LHCN-M2 (cell line): Measurements from ENCODE around the gene CDK6. TPM values are rescaled to one million over a fixed set of nuclear protein-coding genes. Genes with fewer than 3 reads are reported as not detected.

ENCODE experiments used
- DNase-seq: peaks from one replicate; pipeline ENCODE4 v3.0.0-alpha.2; 2012; ENCODE audit warnings: low read depth
- total RNA-seq: library from RNA; depleted of rRNA; stranded (reverse); fragments of >200 nt; gene quantifications from 2 replicates; pipeline ENCODE4 v1.2.3, GENCODE V29; 2014; rRNA removed

CDK6 gene
- total RNA-seq, 1 experiment from 2014 or later = 66.1 TPM

DNA sequence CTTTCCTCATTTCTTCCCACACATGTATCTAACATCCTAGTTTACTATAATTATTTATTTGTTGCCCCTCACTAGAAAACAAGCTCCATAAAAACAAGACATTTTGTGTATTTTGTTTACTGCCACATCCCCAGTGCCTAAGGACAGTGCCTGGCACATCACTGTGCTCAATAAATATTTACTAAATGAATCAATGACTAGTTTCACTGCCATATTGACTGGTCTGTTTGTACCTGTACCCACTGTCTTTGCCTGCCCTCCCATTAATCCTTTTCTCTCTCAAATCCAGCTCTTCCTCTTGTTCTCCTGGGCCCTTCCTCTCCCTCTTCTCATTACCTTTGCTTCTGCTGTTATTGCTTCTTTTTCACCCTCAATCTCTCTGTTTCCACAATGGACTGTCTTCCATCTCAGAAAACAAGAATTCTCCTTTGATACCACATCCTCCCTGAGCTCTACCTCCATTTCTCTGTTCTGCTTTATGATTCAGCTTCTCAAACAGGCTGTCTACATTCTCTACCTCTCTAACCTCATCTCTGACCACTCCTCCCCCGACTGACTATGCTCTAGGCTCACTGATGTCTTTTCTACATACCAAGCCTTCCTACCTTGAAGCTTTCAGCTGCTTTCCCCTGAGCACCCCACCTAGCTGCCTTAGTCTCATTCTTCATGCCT lies 237.9 kb downstream of the CDK6 start:
- no peak for DNase-seq

DNA sequence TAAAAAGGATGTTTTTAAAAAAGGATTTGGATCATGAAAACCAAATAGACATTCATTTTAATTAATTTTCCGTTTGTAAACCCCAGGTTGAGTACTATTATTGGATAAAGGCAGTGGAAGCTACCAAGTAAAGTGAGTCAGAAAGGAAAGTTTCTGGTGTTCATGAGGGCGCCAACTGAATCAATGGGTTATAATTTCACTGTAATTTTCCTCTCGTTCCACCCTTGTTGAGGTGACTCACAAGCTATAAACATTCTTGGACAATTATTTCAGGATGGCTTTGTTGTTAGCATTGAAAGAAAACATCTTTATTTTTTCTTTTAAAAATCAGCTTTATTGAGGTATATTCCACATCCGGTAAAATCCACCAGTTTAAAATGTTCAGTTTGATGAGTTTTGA lies 241.1 kb downstream of the CDK6 start:
- DNase-seq = peak; percentile 86

DNA sequence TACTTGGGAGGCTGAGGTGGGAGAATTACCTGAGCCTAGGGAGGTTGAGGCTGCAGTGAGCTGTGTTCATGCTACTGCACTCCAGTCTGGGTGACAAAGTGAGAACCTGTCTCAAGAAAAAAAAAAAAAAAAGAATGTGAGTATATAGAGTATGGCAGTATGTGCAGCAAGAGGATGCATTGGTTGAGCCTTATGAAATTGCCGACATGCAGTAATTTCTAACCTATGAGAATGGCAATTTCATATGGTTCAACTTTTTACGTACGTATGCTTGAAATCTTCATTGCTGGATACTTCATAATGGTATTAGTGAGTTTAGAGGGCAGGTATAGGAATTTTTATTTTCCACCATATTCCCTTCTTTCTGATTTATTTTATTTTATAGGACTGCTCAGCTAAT lies 241.6 kb downstream of the CDK6 start:
- DNase-seq = no peak

DNA sequence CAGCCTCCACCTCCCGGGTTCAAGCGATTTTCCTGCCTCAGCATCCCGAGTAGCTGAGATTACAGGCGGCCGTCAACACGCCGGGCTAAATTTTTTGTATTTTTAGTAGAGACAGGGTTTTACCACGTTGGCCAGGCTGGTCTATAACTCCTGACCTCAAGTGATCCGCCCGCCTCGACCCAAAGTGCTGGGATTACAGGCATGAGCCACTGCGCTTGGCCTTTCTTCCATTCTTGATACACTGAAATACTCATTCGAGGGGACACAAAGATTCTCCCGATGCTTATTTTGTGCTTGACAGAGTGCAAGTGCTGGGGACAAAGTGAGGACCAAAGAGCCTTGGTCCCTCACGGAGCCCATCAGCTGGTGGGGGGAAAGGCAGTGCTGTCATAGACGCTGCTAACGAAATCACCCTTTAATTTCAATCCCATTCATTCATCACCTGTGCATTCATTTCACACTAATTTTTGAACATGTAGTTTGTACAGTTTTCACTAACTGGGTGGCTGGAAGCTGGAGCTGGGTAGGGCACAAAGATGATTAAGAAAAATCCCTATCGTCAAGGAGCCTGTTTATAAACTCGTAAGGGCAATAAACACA lies 245.6 kb downstream of the CDK6 start:
- DNase-seq = no peak

DNA sequence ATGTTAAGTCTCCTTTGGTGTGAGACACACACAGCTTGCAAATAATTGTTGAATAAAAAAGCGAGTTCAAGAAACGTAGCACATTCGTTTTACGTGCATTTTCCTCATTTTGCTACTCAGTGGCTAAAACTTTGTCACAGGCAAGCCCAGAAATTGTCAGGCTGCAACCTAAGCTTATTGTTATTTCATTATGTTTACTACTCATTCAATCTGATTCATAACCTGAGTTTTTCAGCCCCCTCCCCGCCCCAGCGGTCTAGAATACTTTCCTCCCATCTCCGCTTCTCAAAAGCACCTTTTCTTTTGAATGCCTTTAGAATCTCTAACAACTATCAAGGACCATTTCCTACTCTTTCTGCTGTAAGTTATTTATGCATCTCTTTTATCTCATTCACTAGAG lies 247.3 kb downstream of the CDK6 start:
- no peak for DNase-seq

GRCh38 chr7:92588561-92588960 lies 247.8 kb downstream of the CDK6 start:
- DNase-seq = peak; percentile 38

DNA sequence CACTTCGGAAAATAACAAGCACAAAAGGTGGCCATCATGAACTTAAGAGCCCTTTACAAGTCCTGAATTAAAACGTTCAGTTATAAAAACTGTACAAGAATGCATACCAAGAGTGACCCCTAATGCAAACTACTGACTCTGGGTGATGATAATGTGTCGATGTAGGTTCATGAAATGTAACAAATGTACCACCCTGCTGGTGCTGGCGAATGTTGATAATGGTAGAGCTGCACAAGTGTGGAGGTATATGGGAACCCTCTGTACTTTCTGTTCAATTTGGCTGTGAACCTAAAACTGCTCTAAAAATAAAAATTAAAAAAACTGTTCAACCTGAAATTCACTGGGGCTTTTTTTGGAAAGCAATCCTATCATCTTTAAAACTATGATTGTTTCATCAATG lies 249.5 kb downstream of the CDK6 start:
- DNase-seq = no peak

DNA sequence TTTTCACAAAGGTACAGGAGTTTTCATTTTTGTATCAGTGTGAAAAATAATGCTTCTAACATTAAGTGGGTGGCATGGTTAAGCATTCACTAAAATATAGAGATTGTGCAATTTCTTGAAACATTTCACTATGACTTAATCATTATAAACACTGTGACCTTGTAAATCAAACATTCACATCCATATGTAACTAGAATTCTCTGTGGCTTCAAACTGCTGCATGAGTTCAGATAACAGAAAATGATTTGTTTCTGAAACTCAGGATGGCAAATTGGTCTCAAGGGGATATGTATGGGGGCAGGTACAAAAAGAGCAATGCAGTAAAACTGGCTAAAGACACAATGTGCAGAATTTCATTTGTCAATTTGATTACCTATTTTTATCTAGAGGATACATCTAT lies 250.0 kb downstream of the CDK6 start:
- DNase-seq = no peak

GRCh38 chr7:92584953-92585352 lies 251.4 kb downstream of the CDK6 start:
- no peak for DNase-seq

DNA sequence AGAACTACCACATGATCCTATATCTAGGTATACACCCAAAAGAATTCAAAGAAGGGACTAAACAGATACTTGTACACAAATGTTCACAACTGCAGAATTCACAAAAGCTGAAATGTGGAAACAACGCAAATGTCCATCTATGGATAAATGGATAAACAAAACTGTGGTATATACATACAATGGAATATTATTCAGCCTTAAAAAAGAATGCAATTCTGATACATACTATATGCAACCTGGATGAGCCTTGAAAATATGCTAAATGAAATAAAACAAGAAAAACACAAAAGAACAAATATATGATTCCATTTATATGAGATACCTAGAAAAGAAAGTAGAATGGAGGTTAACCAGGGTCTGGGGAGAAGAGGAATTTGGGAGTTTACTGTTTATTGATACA lies 253.4 kb downstream of the CDK6 start:
- DNase-seq = no peak

GRCh38 chr7:92576296-92576695 lies 260.1 kb downstream of the CDK6 start:
- DNase-seq = peak; percentile 52

DNA sequence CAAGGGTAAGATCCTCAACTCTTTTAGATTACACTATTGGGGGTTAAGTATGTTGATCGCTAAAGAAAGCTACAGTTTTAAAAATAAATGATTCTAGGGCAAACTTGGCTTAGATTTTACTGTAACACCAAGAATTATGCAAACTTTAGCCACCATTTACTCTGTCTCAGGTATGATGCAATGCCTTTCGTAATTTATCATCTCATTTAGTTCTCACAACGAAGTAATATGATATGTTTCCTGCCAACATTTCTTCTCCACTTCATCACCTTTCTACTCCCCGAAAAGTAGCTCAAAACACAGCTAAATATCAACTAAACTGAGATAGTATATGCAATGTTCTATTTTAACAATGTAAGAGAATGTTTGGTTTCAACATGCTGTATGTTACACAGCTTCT lies 267.2 kb downstream of the CDK6 start:
- DNase-seq = no peak

- DNase-seq = peak; percentile 98
Observed at GRCh38 chr7:92567460-92567859, 268.9 kb downstream of the CDK6 start.

- DNase-seq = no peak
Observed at GRCh38 chr7:92563345-92563744, 273.0 kb downstream of the CDK6 start.

DNA sequence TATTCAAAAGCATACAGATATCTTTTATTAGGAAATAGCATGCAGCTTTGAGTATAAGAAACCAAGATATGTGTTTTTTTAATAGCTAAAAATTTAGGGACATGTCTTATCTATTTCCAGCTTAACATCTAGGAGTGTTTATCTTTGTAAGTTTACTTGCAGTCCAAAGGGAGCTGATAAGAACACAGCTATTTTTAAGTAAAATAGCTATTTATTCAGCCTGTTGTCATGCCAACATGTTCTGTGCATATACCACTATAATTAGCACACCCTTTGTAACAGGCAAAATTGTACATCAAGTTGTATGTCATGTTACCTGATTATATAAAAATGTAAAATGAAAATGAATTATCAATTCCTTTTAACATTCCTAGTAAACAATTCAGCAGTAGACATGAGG lies 275.8 kb downstream of the CDK6 start:
- DNase-seq = no peak

- DNase-seq = no peak
Observed at GRCh38 chr7:92557808-92558362, 278.5 kb downstream of the CDK6 start.

DNA sequence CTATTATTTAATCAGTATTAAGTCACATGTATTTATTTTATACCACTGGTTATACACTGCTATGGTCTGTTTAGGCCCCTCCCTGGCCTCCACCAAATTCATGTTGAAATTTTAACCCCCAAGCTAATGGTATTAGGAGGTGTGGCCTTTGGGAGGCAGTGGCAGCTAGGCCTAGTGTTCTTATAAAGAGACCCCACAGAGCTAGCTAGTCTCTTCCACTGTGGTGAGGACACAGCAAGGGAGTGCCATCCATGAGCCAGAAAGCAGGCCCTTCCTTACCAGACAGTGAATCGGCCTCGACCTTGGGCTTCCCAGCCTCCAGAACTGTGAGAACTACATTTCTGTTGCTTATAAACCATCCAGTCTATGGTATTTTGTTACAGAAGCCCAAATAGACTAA lies 279.1 kb downstream of the CDK6 start:
- no peak for DNase-seq

Other genes with a start within 250 kb of the CDK6 start
- gene FAM133B, start 246.2 kb downstream of the CDK6 start, total RNA-seq = 25.6 and 30.0 TPM in 2 replicates